ENCODE measurements around the gene PAK1. TPM values are rescaled to one million over a fixed set of nuclear protein-coding genes. Genes with fewer than 3 reads are reported as not detected.
A peak's percentile ranks its signal among the peaks of the same experiment; 100 is the strongest.

Gene PAK1
- polyA plus RNA-seq (2013, experiment 1 of 2) = 102 TPM
- polyA plus RNA-seq (2013, experiment 2 of 2) = 111 TPM

GRCh38 chr11:77473801-77474683 lies at the start of gene PAK1:
TSS of gene PAK1 (minus strand) at chr11:77474094. CDS start at chr11:77392520, 81,574 bp downstream.
- 4% methylated on average over 70 of the region's 72 CpGs for WGBS
- no peaks in the 10 kb centered on the region for H3K27me3 ChIP-seq (ENCODE audit: insufficient read depth, low read length)

GRCh38 chr11:77522215-77522614 lies 48.3 kb upstream of the PAK1 start:
- Histone ChIP-seq H3K4me1 (ENCODE audit: insufficient read depth, low read length) (peaks cover 29% of the 10 kb centered on the region), H3K27ac (ENCODE audit: low read depth, low read length) (0 out of 2 replicates have a peak overlapping the region, but pooled peaks have one; percentile 28), H3K9me3 (ENCODE audit: insufficient read depth, low read depth, low read length) (peaks cover 7% of the 10 kb centered on the region), H3K4me3 (ENCODE audit: low read length) (no peak overlapping the region), H3K9ac (ENCODE audit: low read depth, low read length) (no peak overlapping the region), H3K36me3 (ENCODE audit: insufficient read depth, low read length) (no peaks in the 10 kb centered on the region), H3K27me3 (ENCODE audit: insufficient read depth, low read length) (no peaks in the 10 kb centered on the region)

More at GRCh38 chr11:77473801-77474683, at the start of gene PAK1:
- Histone ChIP-seq H3K4me1 (ENCODE audit: insufficient read depth, low read length) (peaks cover 42% of the 10 kb centered on the region), H3K36me3 (ENCODE audit: insufficient read depth, low read length) (no peaks in the 10 kb centered on the region), H3K27ac (ENCODE audit: low read depth, low read length) (peak within 1 kb of the TSS; percentile 93), H3K9me3 (ENCODE audit: insufficient read depth, low read depth, low read length) (no peaks in the 10 kb centered on the region), H3K4me3 (ENCODE audit: low read length) (peak within 1 kb of the TSS; percentile 76), H3K9ac (ENCODE audit: low read depth, low read length) (peak within 1 kb of the TSS; percentile 88)

- WGBS = 81% methylated on average over 3 of the region's 3 CpGs
- Histone ChIP-seq H3K27me3 (ENCODE audit: insufficient read depth, low read length) (no peaks in the 10 kb centered on the region), H3K4me3 (ENCODE audit: low read length) (no peak overlapping the region), H3K4me1 (ENCODE audit: insufficient read depth, low read length) (peaks cover 18% of the 10 kb centered on the region), H3K36me3 (ENCODE audit: insufficient read depth, low read length) (no peaks in the 10 kb centered on the region), H3K9ac (ENCODE audit: low read depth, low read length) (no peak overlapping the region), H3K9me3 (ENCODE audit: insufficient read depth, low read depth, low read length) (peaks cover 10% of the 10 kb centered on the region), H3K27ac (ENCODE audit: low read depth, low read length) (no peak overlapping the region)
These were observed 46.0 kb upstream of the PAK1 start for GRCh38 chr11:77519847-77520246.

GRCh38 chr11:77518471-77518870 lies 44.6 kb upstream of the PAK1 start:
- peaks cover 10% of the 10 kb centered on the region for H3K9me3 ChIP-seq (ENCODE audit: insufficient read depth, low read depth, low read length)
- H3K4me1 ChIP-seq (ENCODE audit: insufficient read depth, low read length) = peaks cover 10% of the 10 kb centered on the region
- WGBS = 95% methylated on average over 2 of the region's 2 CpGs
- H3K27ac ChIP-seq (ENCODE audit: low read depth, low read length) = no peak overlapping the region
- H3K27me3 ChIP-seq (ENCODE audit: insufficient read depth, low read length) = no peaks in the 10 kb centered on the region
- no peaks in the 10 kb centered on the region for H3K36me3 ChIP-seq (ENCODE audit: insufficient read depth, low read length)
- no peak overlapping the region for H3K4me3 ChIP-seq (ENCODE audit: low read length)
- H3K9ac ChIP-seq (ENCODE audit: low read depth, low read length) = no peak overlapping the region

- Histone ChIP-seq H3K4me3 (ENCODE audit: low read length) (no peak overlapping the region), H3K27me3 (ENCODE audit: insufficient read depth, low read length) (no peaks in the 10 kb centered on the region), H3K36me3 (ENCODE audit: insufficient read depth, low read length) (no peaks in the 10 kb centered on the region), H3K27ac (ENCODE audit: low read depth, low read length) (no peak overlapping the region), H3K9ac (ENCODE audit: low read depth, low read length) (no peak overlapping the region), H3K4me1 (ENCODE audit: insufficient read depth, low read length) (peaks cover 10% of the 10 kb centered on the region), H3K9me3 (ENCODE audit: insufficient read depth, low read depth, low read length) (peaks cover 10% of the 10 kb centered on the region)
- WGBS = 97% methylated on average over 3 of the region's 3 CpGs
These were observed 43.9 kb upstream of the PAK1 start for GRCh38 chr11:77517753-77518152.

- WGBS = 89% methylated on average over 2 of the region's 2 CpGs
- Histone ChIP-seq H3K9me3 (ENCODE audit: insufficient read depth, low read depth, low read length) (peaks cover 10% of the 10 kb centered on the region), H3K4me3 (ENCODE audit: low read length) (no peak overlapping the region), H3K27me3 (ENCODE audit: insufficient read depth, low read length) (no peaks in the 10 kb centered on the region), H3K27ac (ENCODE audit: low read depth, low read length) (no peak overlapping the region), H3K9ac (ENCODE audit: low read depth, low read length) (no peak overlapping the region), H3K36me3 (ENCODE audit: insufficient read depth, low read length) (no peaks in the 10 kb centered on the region), H3K4me1 (ENCODE audit: insufficient read depth, low read length) (peaks cover 9% of the 10 kb centered on the region)
These were observed 43.3 kb upstream of the PAK1 start for GRCh38 chr11:77517226-77517625.

GRCh38 chr11:77515483-77515882 lies 41.6 kb upstream of the PAK1 start:
- 88% methylated on average over 3 of the region's 3 CpGs for WGBS
- H3K9me3 ChIP-seq (ENCODE audit: insufficient read depth, low read depth, low read length) = peaks cover 10% of the 10 kb centered on the region
- no peak overlapping the region for H3K27ac ChIP-seq (ENCODE audit: low read depth, low read length)
- H3K36me3 ChIP-seq (ENCODE audit: insufficient read depth, low read length) = no peaks in the 10 kb centered on the region
- peaks cover 13% of the 10 kb centered on the region for H3K4me1 ChIP-seq (ENCODE audit: insufficient read depth, low read length)
- H3K9ac ChIP-seq (ENCODE audit: low read depth, low read length) = no peak overlapping the region
- H3K4me3 ChIP-seq (ENCODE audit: low read length) = no peak overlapping the region
- no peaks in the 10 kb centered on the region for H3K27me3 ChIP-seq (ENCODE audit: insufficient read depth, low read length)

- Histone ChIP-seq H3K9me3 (ENCODE audit: insufficient read depth, low read depth, low read length) (peaks cover 10% of the 10 kb centered on the region), H3K9ac (ENCODE audit: low read depth, low read length) (no peak overlapping the region), H3K4me3 (ENCODE audit: low read length) (no peak overlapping the region), H3K36me3 (ENCODE audit: insufficient read depth, low read length) (no peaks in the 10 kb centered on the region), H3K4me1 (ENCODE audit: insufficient read depth, low read length) (peaks cover 13% of the 10 kb centered on the region), H3K27me3 (ENCODE audit: insufficient read depth, low read length) (no peaks in the 10 kb centered on the region), H3K27ac (ENCODE audit: low read depth, low read length) (no peak overlapping the region)
- WGBS = 91% methylated on average over 3 of the region's 3 CpGs
These were observed 41.2 kb upstream of the PAK1 start for GRCh38 chr11:77515063-77515462.

- Histone ChIP-seq H3K36me3 (ENCODE audit: insufficient read depth, low read length) (no peaks in the 10 kb centered on the region), H3K9me3 (ENCODE audit: insufficient read depth, low read depth, low read length) (peaks cover 2% of the 10 kb centered on the region; the same call in 1 of the 2 replicates), H3K9ac (ENCODE audit: low read depth, low read length) (no peak overlapping the region), H3K4me3 (ENCODE audit: low read length) (no peak overlapping the region), H3K4me1 (ENCODE audit: insufficient read depth, low read length) (peaks cover 13% of the 10 kb centered on the region), H3K27me3 (ENCODE audit: insufficient read depth, low read length) (no peaks in the 10 kb centered on the region), H3K27ac (ENCODE audit: low read depth, low read length) (no peak overlapping the region)
- WGBS = 82% methylated on average over 2 of the region's 2 CpGs
These were observed 38.2 kb upstream of the PAK1 start for GRCh38 chr11:77512092-77512491.

- H3K4me1 ChIP-seq (ENCODE audit: insufficient read depth, low read length) = peaks cover 13% of the 10 kb centered on the region
- no peaks in the 10 kb centered on the region for H3K27me3 ChIP-seq (ENCODE audit: insufficient read depth, low read length)
- no peak overlapping the region for H3K27ac ChIP-seq (ENCODE audit: low read depth, low read length)
- no peaks in the 10 kb centered on the region for H3K36me3 ChIP-seq (ENCODE audit: insufficient read depth, low read length)
- no peak overlapping the region for H3K9ac ChIP-seq (ENCODE audit: low read depth, low read length)
- 83% methylated on average over 1 of the region's 1 CpG for WGBS
- H3K4me3 ChIP-seq (ENCODE audit: low read length) = no peak overlapping the region
- no peaks in the 10 kb centered on the region for H3K9me3 ChIP-seq (ENCODE audit: insufficient read depth, low read depth, low read length)
These were observed 37.0 kb upstream of the PAK1 start for GRCh38 chr11:77510851-77511250.

- Histone ChIP-seq H3K4me1 (ENCODE audit: insufficient read depth, low read length) (peaks cover 13% of the 10 kb centered on the region), H3K4me3 (ENCODE audit: low read length) (no peak overlapping the region), H3K9me3 (ENCODE audit: insufficient read depth, low read depth, low read length) (no peaks in the 10 kb centered on the region), H3K27me3 (ENCODE audit: insufficient read depth, low read length) (no peaks in the 10 kb centered on the region), H3K9ac (ENCODE audit: low read depth, low read length) (no peak overlapping the region), H3K27ac (ENCODE audit: low read depth, low read length) (no peak overlapping the region), H3K36me3 (ENCODE audit: insufficient read depth, low read length) (no peaks in the 10 kb centered on the region)
- WGBS = 100% methylated on average over 3 of the region's 3 CpGs
These were observed 36.2 kb upstream of the PAK1 start for GRCh38 chr11:77510095-77510494.
